PC-3 (cell line): ENCODE results near the gene RCBTB2. TPM values are rescaled to one million over a fixed set of nuclear protein-coding genes. Genes with fewer than 3 reads are reported as not detected.

Experiments used
- ATAC-seq: fragments of 200-7000 bp; cut with Tn5 transposase; 2 replicates; pipeline ENCODE4 v1.9.1; 2020; ENCODE audit warnings: mild to moderate bottlenecking, moderate library complexity
- BruUV-seq: library from RNA; stranded (reverse); fragments of 400-500 nt; replicated peaks from 2 replicates; lab custom pipeline; 2021; lab: Mats Ljungman, UMichigan
- CTCF ChIA-PET: fragments of 300-600 bp; sonication (Branson Sonifier 250); formaldehyde crosslinking; loops from one replicate; lab custom pipeline; 2022; ENCODE audit warnings: antibody characterized with exemption; lab: Charles Lee
- POLR2A ChIA-PET: fragments of 300-600 bp; sonication (Branson Sonifier 250); formaldehyde crosslinking; loops from one replicate; lab custom pipeline; 2022; ENCODE audit warnings: antibody characterized with exemption; ENCODE audit not compliant: unreplicated experiment; lab: Charles Lee
- DNase-seq: peaks from one replicate; pipeline ENCODE4 v3.0.0-alpha.2; 2015
- H2AFZ ChIP-seq: fragments of 300-600 bp; sonication (generic); 2 replicates; pipeline ENCODE4 v1.6.0; 2016; ENCODE audit warnings: antibody characterized with exemption, low read length
- H3F3A ChIP-seq: fragments of 300-600 bp; sonication (generic); one replicate; pipeline ENCODE4 v1.6.0; 2017; ENCODE audit warnings: antibody characterized with exemption, low read length, control low read depth, mild to moderate bottlenecking; ENCODE audit not compliant: unreplicated experiment
- H3K27ac ChIP-seq: fragments of 300-600 bp; sonication (generic); 2 replicates; pipeline ENCODE4 v1.5.1; 2016; ENCODE audit warnings: mild to moderate bottlenecking, low read length
- H3K27me3 ChIP-seq: fragments of 300-600 bp; sonication (generic); 2 replicates; pipeline ENCODE4 v1.6.1; 2016; ENCODE audit warnings: low read length, mixed read lengths
- H3K36me3 ChIP-seq: fragments of 300-600 bp; sonication (generic); 2 replicates; pipeline ENCODE4 v1.6.1; 2016; ENCODE audit warnings: low read depth, mixed run types, low read length, mixed read lengths
- H3K4me1 ChIP-seq: fragments of 300-600 bp; sonication (generic); 2 replicates; pipeline ENCODE4 v1.5.1; 2016; ENCODE audit warnings: low read length; ENCODE audit not compliant: insufficient read depth
- H3K4me2 ChIP-seq: fragments of 300-600 bp; sonication (generic); 2 replicates; pipeline ENCODE4 v1.6.0; 2016; ENCODE audit warnings: low read length
- H3K4me3 ChIP-seq: fragments of 300-600 bp; sonication (generic); 2 replicates; pipeline ENCODE4 v1.5.1; 2016; ENCODE audit warnings: mild to moderate bottlenecking, low read length, mixed read lengths
- H3K79me2 ChIP-seq: fragments of 300-600 bp; sonication (generic); 2 replicates; pipeline ENCODE4 v1.6.1; 2017; ENCODE audit warnings: low read length, mixed read lengths
- H3K9ac ChIP-seq: fragments of 300-600 bp; sonication (generic); 2 replicates; pipeline ENCODE4 v1.6.0; 2016; ENCODE audit warnings: mild to moderate bottlenecking, low read length
- H3K9me2 ChIP-seq: fragments of 300-600 bp; sonication (generic); replicated peaks from 2 replicates; pipeline ENCODE4 v1.6.1; 2016; ENCODE audit warnings: mixed run types, low read length, mixed read lengths
- H3K9me3 ChIP-seq: fragments of 300-600 bp; sonication (generic); 2 replicates; pipeline ENCODE4 v1.6.1; 2016; ENCODE audit warnings: low read length, mixed read lengths
- H4K20me1 ChIP-seq: fragments of 300-600 bp; sonication (generic); 2 replicates; pipeline ENCODE4 v1.6.1; 2016; ENCODE audit warnings: low read length, mixed read lengths
- EZH2 ChIP-seq: fragments of 300-600 bp; sonication (generic); IDR thresholded peaks from one replicate; pipeline ENCODE4 v1.6.1; 2017; ENCODE audit warnings: antibody characterized with exemption, mild to moderate bottlenecking, low read length; ENCODE audit not compliant: unreplicated experiment
- EZH2phosphoT487 ChIP-seq: fragments of 300-600 bp; sonication (generic); IDR thresholded peaks from 2 replicates; pipeline ENCODE4 v1.6.1; 2018; ENCODE audit warnings: mild to moderate bottlenecking, antibody characterized with exemption, low read length, borderline replicate concordance
- intact Hi-C: fragments of 100-400 bp; cut with micrococcal nuclease; formaldehyde crosslinking; loops from 2 replicates; pipeline ENCODE4 v1.9.0; 2023
- total RNA-seq: library from RNA; depleted of rRNA; stranded (reverse); fragments of >200 nt; gene quantifications from 2 replicates; pipeline ENCODE4 v1.2.3, GENCODE V29; 2014
- TF ChIP-seq, protein P1 (sequence below): fragments of 300-600 bp; sonication (generic); conservative IDR thresholded peaks from 2 replicates; pipeline ENCODE4 v1.5.1; 2017; ENCODE audit warnings: antibody characterized with exemption, low read depth, mild to moderate bottlenecking, low read length

RCBTB2 gene
- total RNA-seq, 1 experiment from 2014 or later: 2.5 TPM

DNA sequence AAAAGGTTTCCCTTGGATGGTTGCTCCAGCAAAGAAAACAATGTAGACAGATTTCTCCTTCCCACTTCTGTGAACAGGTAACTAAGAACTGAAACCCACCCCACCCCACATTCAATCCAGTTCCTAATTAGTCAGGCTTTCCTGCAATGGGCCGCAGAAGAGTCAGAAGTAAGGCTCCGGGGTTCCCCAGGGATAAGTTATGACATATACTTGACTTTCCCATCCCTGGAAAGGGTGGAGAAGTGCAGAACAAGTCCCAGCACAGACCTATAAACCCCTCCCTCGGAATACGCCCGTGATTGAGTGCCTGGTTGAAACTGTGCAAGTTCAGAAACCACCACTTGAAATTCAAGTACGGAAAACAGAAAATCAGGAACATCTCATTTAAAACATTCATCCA is 24.9 kb downstream of the RCBTB2 start:
- Histone ChIP-seq H2AFZ (no peak overlapping the region), H4K20me1 (no peaks in the 10 kb centered on the region), H3K27me3 (no peaks in the 10 kb centered on the region), H3K9ac (no peak overlapping the region), H3K4me2 (no peak overlapping the region), H3F3A (no peaks in the 10 kb centered on the region), H3K79me2 (no peaks in the 10 kb centered on the region), H3K9me3 (no peaks in the 10 kb centered on the region), H3K36me3 (no peaks in the 10 kb centered on the region), H3K4me3 (no peak overlapping the region), H3K4me1 (no peaks in the 10 kb centered on the region), H3K27ac (no peak overlapping the region), H3K9me2 (no peaks in the 10 kb centered on the region)
- intact Hi-C loops: no loop called here
- no peak for TF ChIP-seq EZH2phosphoT487
- TF ChIP-seq, protein P1, sequence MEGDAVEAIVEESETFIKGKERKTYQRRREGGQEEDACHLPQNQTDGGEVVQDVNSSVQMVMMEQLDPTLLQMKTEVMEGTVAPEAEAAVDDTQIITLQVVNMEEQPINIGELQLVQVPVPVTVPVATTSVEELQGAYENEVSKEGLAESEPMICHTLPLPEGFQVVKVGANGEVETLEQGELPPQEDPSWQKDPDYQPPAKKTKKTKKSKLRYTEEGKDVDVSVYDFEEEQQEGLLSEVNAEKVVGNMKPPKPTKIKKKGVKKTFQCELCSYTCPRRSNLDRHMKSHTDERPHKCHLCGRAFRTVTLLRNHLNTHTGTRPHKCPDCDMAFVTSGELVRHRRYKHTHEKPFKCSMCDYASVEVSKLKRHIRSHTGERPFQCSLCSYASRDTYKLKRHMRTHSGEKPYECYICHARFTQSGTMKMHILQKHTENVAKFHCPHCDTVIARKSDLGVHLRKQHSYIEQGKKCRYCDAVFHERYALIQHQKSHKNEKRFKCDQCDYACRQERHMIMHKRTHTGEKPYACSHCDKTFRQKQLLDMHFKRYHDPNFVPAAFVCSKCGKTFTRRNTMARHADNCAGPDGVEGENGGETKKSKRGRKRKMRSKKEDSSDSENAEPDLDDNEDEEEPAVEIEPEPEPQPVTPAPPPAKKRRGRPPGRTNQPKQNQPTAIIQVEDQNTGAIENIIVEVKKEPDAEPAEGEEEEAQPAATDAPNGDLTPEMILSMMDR: no peak
- TF ChIP-seq EZH2: no peak
- DNase-seq: no peak
- no TSS peak for BruUV-seq
- POLR2A ChIA-PET: no interaction called here
- no peak for ATAC-seq
- CTCF ChIA-PET: no interaction called here

DNA sequence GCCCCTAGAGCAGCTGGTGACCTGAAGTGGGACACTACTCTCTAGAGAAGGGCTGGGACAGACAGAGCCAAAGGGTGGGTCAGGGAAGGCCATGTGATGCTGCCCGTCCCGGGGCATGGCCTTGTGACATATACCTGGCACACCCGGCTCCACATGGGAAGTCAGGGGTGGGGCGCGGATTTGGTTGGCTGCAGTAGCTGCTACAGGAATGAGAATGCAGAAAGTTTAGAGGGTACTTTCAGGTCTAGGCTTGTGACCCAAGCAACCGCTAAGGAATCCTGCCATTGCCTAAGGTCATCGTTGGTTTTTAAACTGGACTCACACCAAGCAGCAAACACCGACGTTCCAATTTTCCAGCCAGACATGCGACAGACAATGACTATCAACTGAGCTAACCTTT is 25.9 kb downstream of the RCBTB2 start:
- intact Hi-C loops: no loop called here
- DNase-seq (no peak), ATAC-seq (no peak)
- H3K9ac ChIP-seq: no peak overlapping the region
- H3K9me3 ChIP-seq: no peaks in the 10 kb centered on the region
- TF ChIP-seq EZH2phosphoT487: no peak
- no peak for TF ChIP-seq EZH2
- TF ChIP-seq, protein P1: no peak
- ChIA-PET CTCF (no interaction called here), POLR2A (no interaction called here)
- no peaks in the 10 kb centered on the region for H3K36me3 ChIP-seq
- H2AFZ ChIP-seq: no peak overlapping the region
- no peaks in the 10 kb centered on the region for H3K79me2 ChIP-seq
- no peaks in the 10 kb centered on the region for H3K27me3 ChIP-seq
- no peak overlapping the region for H3K27ac ChIP-seq
- H3K4me2 ChIP-seq: no peak overlapping the region
- BruUV-seq: no TSS peak
- H3K9me2 ChIP-seq: no peaks in the 10 kb centered on the region
- H4K20me1 ChIP-seq: no peaks in the 10 kb centered on the region
- no peaks in the 10 kb centered on the region for H3F3A ChIP-seq
- H3K4me3 ChIP-seq: no peak overlapping the region
- H3K4me1 ChIP-seq: no peaks in the 10 kb centered on the region

DNA sequence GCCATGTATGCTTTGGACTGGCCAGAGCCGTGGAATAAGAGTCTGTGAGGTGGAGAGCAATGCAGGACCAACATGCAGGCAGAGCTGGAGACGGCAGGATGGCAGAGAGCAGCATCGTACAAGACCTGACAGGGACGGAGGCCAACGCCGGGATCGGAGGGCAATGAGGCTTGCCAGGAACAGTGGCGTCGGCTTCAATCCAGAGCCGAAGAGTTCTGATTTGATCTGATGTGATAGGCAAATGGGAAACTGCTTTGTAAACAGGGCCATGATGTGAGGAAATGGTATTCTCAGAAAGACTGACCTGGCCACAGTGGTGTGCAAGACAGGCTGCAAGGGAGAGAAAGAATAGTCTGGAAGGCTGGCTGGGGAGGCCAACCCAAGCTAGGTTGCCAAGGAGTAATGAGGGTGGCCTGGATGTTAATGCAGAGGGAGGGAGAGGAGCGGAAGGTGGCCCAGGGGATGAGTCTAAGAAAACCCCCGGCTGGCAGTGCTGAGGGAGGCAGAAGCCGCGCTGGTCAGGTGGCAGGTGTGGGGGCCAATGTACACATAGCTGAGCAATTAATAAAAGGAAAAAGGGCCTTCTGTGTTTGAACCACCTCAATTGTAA is 26.7 kb downstream of the RCBTB2 start:
- CTCF ChIA-PET: no interaction called here
- Histone ChIP-seq H4K20me1 (no peaks in the 10 kb centered on the region), H3K9me3 (no peaks in the 10 kb centered on the region), H3K4me3 (no peak overlapping the region), H2AFZ (no peak overlapping the region), H3K9ac (no peak overlapping the region), H3K79me2 (no peaks in the 10 kb centered on the region), H3K36me3 (no peaks in the 10 kb centered on the region), H3K4me2 (no peak overlapping the region), H3F3A (no peaks in the 10 kb centered on the region), H3K9me2 (no peaks in the 10 kb centered on the region), H3K4me1 (peaks cover 6% of the 10 kb centered on the region), H3K27ac (no peak overlapping the region), H3K27me3 (no peaks in the 10 kb centered on the region)
- no TSS peak for BruUV-seq
- POLR2A ChIA-PET: no interaction called here
- no peak for TF ChIP-seq EZH2phosphoT487
- TF ChIP-seq, protein P1: no peak
- no peak for TF ChIP-seq EZH2
- intact Hi-C loops: no loop called here
- DNase-seq (no peak), ATAC-seq (no peak)
